K562 (cell line): ENCODE measurements around the gene NKIRAS2.

ENCODE experiments used
- ATF6 ChIP-seq: sonication (generic); formaldehyde crosslinking; IDR thresholded peaks from 2 replicates; pipeline ENCODE4 v1.4.0; 2020; ENCODE audit warnings: mild to moderate bottlenecking, missing genetic modification reagents
- CTCF ChIP-seq, 3 experiments: IDR thresholded peaks in 2 of 3; conservative IDR thresholded peaks in 1 of 3; 2 replicates each; pipeline ENCODE4 v1.5.1; 2011 to 2012; ENCODE audit warnings: low read length in 3 of 3, mild to moderate bottlenecking in 3 of 3, control low read depth in 2 of 3, improper control_type of control experiment in 1 of 3, inconsistent platforms in 1 of 3, low read depth in 1 of 3, mixed read lengths in 1 of 3, moderate library complexity in 1 of 3; ENCODE audit not compliant: insufficient read depth in 2 of 3
- ETV5 ChIP-seq: sonication (generic); formaldehyde crosslinking; IDR thresholded peaks from 2 replicates; pipeline ENCODE4 v1.4.0; 2020; ENCODE audit warnings: low read depth, mild to moderate bottlenecking, missing genetic modification reagents
- FOXK2 ChIP-seq, 2 experiments: fragments of 450-650 bp; IDR thresholded peaks in 1 of 2; conservative IDR thresholded peaks in 1 of 2; 2 replicates each; pipeline ENCODE4 v1.6.1; 2016; ENCODE audit warnings: low read depth in 2 of 2, mild to moderate bottlenecking in 1 of 2
- HCFC1 ChIP-seq: IDR thresholded peaks from 2 replicates; pipeline ENCODE4 v1.6.1; 2012; ENCODE audit warnings: low read depth, low read length, improper control_type of control experiment
- HDAC6 ChIP-seq: IDR thresholded peaks from 2 replicates; pipeline ENCODE4 v1.6.1; 2012; ENCODE audit warnings: low read depth, mild to moderate bottlenecking, control low read depth, inconsistent platforms, low read length, moderate library complexity
- MAX ChIP-seq: sonication (generic); formaldehyde crosslinking; IDR thresholded peaks from 2 replicates; pipeline ENCODE4 v1.9.0; 2022; ENCODE audit warnings: mild to moderate bottlenecking, missing genetic modification reagents
- RAD21 ChIP-seq, 2 experiments: fragments of 250-450 bp in 1 of 2; fragments of 450-650 bp in 1 of 2; sonication (Bioruptor Pico) in 1 of 2; formaldehyde crosslinking in 1 of 2; IDR thresholded peaks in 1 of 2; conservative IDR thresholded peaks in 1 of 2; 2 replicates each; pipeline versions ENCODE4 v1.4.0 to v1.8.0; 2020 to 2022; ENCODE audit warnings: mild to moderate bottlenecking in 2 of 2, moderate library complexity in 1 of 2
- TAF1 ChIP-seq: IDR thresholded peaks from 2 replicates; pipeline ENCODE4 v1.6.1; 2011; ENCODE audit warnings: mild to moderate bottlenecking, low read length, moderate library complexity; ENCODE audit not compliant: insufficient read depth, control insufficient read depth, severe bottlenecking; ENCODE audit errors: extremely low read depth

GRCh38 chr17:42034059-42034458 is 14.2 kb downstream of the NKIRAS2 start:
- TF ChIP-seq FOXK2 (conservative IDR thresholded peaks at IDR 0.05 in 1 of 2, IDR thresholded peaks at IDR 0.05 in 1 of 2; ENCODE audit: low read depth in 2 of 2) (no peak), RAD21 (CRISPR knock-in tag; conservative IDR thresholded peaks at IDR 0.05 in 1 of 2, IDR thresholded peaks at IDR 0.05 in 1 of 2) (no peak), HDAC6 (no peak), ATF6 (CRISPR knock-in tag) (no peak), MAX (no peak), HCFC1 (no peak), TAF1 (no peak), ETV5 (CRISPR knock-in tag) (no peak), CTCF (IDR thresholded peaks at IDR 0.05 in 2 of 3, conservative IDR thresholded peaks at IDR 0.05 in 1 of 3; ENCODE audit: insufficient read depth in 2 of 3, low read depth in 1 of 3, low read length in 3 of 3) (no peak)
